HepG2 (cell line): Measurements from ENCODE around the gene EZH1. TPM values are rescaled to one million over a fixed set of nuclear protein-coding genes. Genes with fewer than 3 reads are reported as not detected.

Experiments
- CCAR2 ChIP-seq: fragments of 200-400 bp; formaldehyde crosslinking; optimal IDR thresholded peaks from 2 replicates; pipeline ENCODE3; 2018; ENCODE audit warnings: low read depth, mild to moderate bottlenecking, low read length, moderate library complexity
- DPF2 ChIP-seq: sonication (generic); formaldehyde crosslinking; IDR thresholded peaks from 2 replicates; pipeline ENCODE4 v1.4.0; 2020; ENCODE audit warnings: mild to moderate bottlenecking, low read depth, missing genetic modification reagents, borderline replicate concordance
- E2F5 ChIP-seq: sonication (generic); formaldehyde crosslinking; conservative IDR thresholded peaks from 2 replicates; pipeline ENCODE4 v1.4.0; 2020; ENCODE audit warnings: missing genetic modification reagents
- GFI1 ChIP-seq: sonication (generic); formaldehyde crosslinking; IDR thresholded peaks from 2 replicates; pipeline ENCODE4 v1.5.0; 2020; ENCODE audit warnings: missing genetic modification reagents, mild to moderate bottlenecking, borderline replicate concordance
- HIVEP1 ChIP-seq: sonication (generic); formaldehyde crosslinking; IDR thresholded peaks from 2 replicates; pipeline ENCODE4 v1.4.0; 2020; ENCODE audit warnings: mild to moderate bottlenecking, missing genetic modification reagents
- LBX2 ChIP-seq: sonication (generic); formaldehyde crosslinking; IDR thresholded peaks from 2 replicates; pipeline ENCODE4 v1.5.0; 2020; ENCODE audit warnings: missing genetic modification reagents, mild to moderate bottlenecking, borderline replicate concordance
- MXD3 ChIP-seq: IDR thresholded peaks from 2 replicates; pipeline ENCODE4 v1.6.1; 2016; ENCODE audit warnings: mild to moderate bottlenecking, missing biosample characterization, missing genetic modification reagents
- MXD4 ChIP-seq: IDR thresholded peaks from 2 replicates; pipeline ENCODE4 v1.6.1; 2016; ENCODE audit warnings: mild to moderate bottlenecking, missing biosample characterization, missing genetic modification reagents
- NPAS2 ChIP-seq: sonication (generic); formaldehyde crosslinking; IDR thresholded peaks from 2 replicates; pipeline ENCODE4 v1.8.0; 2022; ENCODE audit warnings: mild to moderate bottlenecking, missing genetic modification reagents, borderline replicate concordance
- PCBP2 ChIP-seq: fragments of 200-400 bp; formaldehyde crosslinking; optimal IDR thresholded peaks from 2 replicates; pipeline ENCODE3; 2018; ENCODE audit warnings: low read length, low read depth; ENCODE audit not compliant: poor library complexity, severe bottlenecking
- REL ChIP-seq: sonication (generic); formaldehyde crosslinking; conservative IDR thresholded peaks from 2 replicates; pipeline ENCODE4 v1.8.0; 2022; ENCODE audit warnings: mild to moderate bottlenecking, missing genetic modification reagents, moderate library complexity
- SAFB2 ChIP-seq: sonication (generic); formaldehyde crosslinking; IDR thresholded peaks from 2 replicates; pipeline ENCODE4 v1.5.1; 2020; ENCODE audit warnings: missing genetic modification reagents, low read depth, mild to moderate bottlenecking, borderline replicate concordance
- SNAPC2 ChIP-seq: sonication (generic); formaldehyde crosslinking; IDR thresholded peaks from 2 replicates; pipeline ENCODE4 v1.8.1; 2022; ENCODE audit warnings: mild to moderate bottlenecking, missing genetic modification reagents
- SUZ12 ChIP-seq: fragments of 150-350 bp; IDR thresholded peaks from 2 replicates; pipeline ENCODE4 v1.6.1; 2014; ENCODE audit warnings: low read depth, low read length
- TFDP1 ChIP-seq: IDR thresholded peaks from 2 replicates; pipeline ENCODE4 v1.6.1; 2016; ENCODE audit warnings: missing compliant biosample characterization, missing genetic modification reagents, borderline replicate concordance
- TSC22D2 ChIP-seq: sonication (generic); formaldehyde crosslinking; IDR thresholded peaks from 2 replicates; pipeline ENCODE4 v1.5.1; 2020; ENCODE audit warnings: missing genetic modification reagents, mild to moderate bottlenecking, borderline replicate concordance
- ZBTB3 ChIP-seq: sonication (generic); formaldehyde crosslinking; IDR thresholded peaks from 2 replicates; pipeline ENCODE4 v1.4.0; 2020; ENCODE audit warnings: low read depth, mild to moderate bottlenecking, moderate library complexity, missing genetic modification reagents, borderline replicate concordance
- ZFAT ChIP-seq: sonication (generic); formaldehyde crosslinking; conservative IDR thresholded peaks from 2 replicates; pipeline ENCODE4 v1.8.1; 2023; ENCODE audit warnings: missing genetic modification reagents, inconsistent platforms
- ZFP36L2 ChIP-seq: sonication (generic); formaldehyde crosslinking; IDR thresholded peaks from 2 replicates; pipeline ENCODE4 v1.4.0; 2020; ENCODE audit warnings: missing genetic modification reagents
- ZFP62 ChIP-seq: sonication (generic); formaldehyde crosslinking; IDR thresholded peaks from 2 replicates; pipeline ENCODE4 v1.4.0; 2020; ENCODE audit warnings: missing genetic modification reagents
- ZNF180 ChIP-seq: sonication (generic); formaldehyde crosslinking; IDR thresholded peaks from 2 replicates; pipeline ENCODE4 v1.4.0; 2020; ENCODE audit warnings: low read depth, missing genetic modification reagents, borderline replicate concordance
- ZNF672 ChIP-seq: sonication (generic); formaldehyde crosslinking; IDR thresholded peaks from 2 replicates; pipeline ENCODE4 v1.8.1; 2022; ENCODE audit warnings: missing genetic modification reagents
- polyA plus RNA-seq, 8 experiments: library from polyadenylated mRNA; depleted of rRNA in 3 of 8; stranded (reverse) in 7 of 8; unstranded in 1 of 8; fragments of >200 nt; fragmentation: Illumina TruSeq in 4 of 8; extraction: Trizol in 4 of 8; gene quantifications; 2 replicates each; pipeline versions ENCODE4 v1.2.1 to v1.2.3, GENCODE V29; 2011 to 2016; ENCODE audit warnings: low read depth in 4 of 8, missing spikeins in 1 of 8, mixed read lengths in 1 of 8; ENCODE audit not compliant: insufficient read depth in 1 of 8
- total RNA-seq, 5 experiments: library from RNA; depleted of rRNA; stranded (reverse); fragments of >200 nt; fragmentation: Illumina TruSeq; extraction: Trizol; gene quantifications; 2 replicates each; pipeline ENCODE4 v1.2.3, GENCODE V29; 2016; ENCODE audit warnings: low read depth in 1 of 5

The EZH1 gene
- total and polyA plus RNA-seq, 2 of the 13 experiments (the other 11 are each of a cell fraction or from before 2014, with no cell fraction given), result 11.6 to 24.0 TPM

- TF ChIP-seq TFDP1 (CRISPR knock-in tag), result no peak
- peak; percentile 81 for TF ChIP-seq SNAPC2 (CRISPR knock-in tag)
- peak; percentile 62 for TF ChIP-seq MXD3
- no peak for TF ChIP-seq MXD4
- 0 out of 2 replicates have a peak, but pooled peaks have one; percentile 41 for TF ChIP-seq DPF2
- no peak for TF ChIP-seq CCAR2
- no peak for TF ChIP-seq ZFP62 (CRISPR knock-in tag)
- TF ChIP-seq SAFB2 (CRISPR knock-in tag), result no peak; the same call in 1 of the 2 replicates
- no peak for TF ChIP-seq ZNF180
- no peak for TF ChIP-seq REL (CRISPR knock-in tag)
- 0 out of 2 replicates have a peak, but pooled peaks have one; percentile 24 for TF ChIP-seq HIVEP1 (CRISPR knock-in tag)
- 0 out of 2 replicates have a peak, but pooled peaks have one; percentile 15 for TF ChIP-seq LBX2
- no peak for TF ChIP-seq NPAS2 (CRISPR knock-in tag)
- peak; percentile 44 for TF ChIP-seq GFI1 (CRISPR knock-in tag)
- TF ChIP-seq ZNF672 (CRISPR knock-in tag), result no peak
- TF ChIP-seq TSC22D2, result no peak
- no peak for TF ChIP-seq PCBP2
- no peak for TF ChIP-seq ZFAT (CRISPR knock-in tag)
- no peak for TF ChIP-seq SUZ12
- no peak for TF ChIP-seq E2F5 (CRISPR knock-in tag)
- no peak for TF ChIP-seq ZBTB3 (CRISPR knock-in tag)
- no peak for TF ChIP-seq ZFP36L2 (CRISPR knock-in tag)
Measured at GRCh38 chr17:42780851-42781638, 36.2 kb upstream of the EZH1 start (continued).
